Measurements from ENCODE around the gene GLB1L3. TPM values are rescaled to one million over a fixed set of nuclear protein-coding genes. Genes with fewer than 3 reads are reported as not detected.

GLB1L3 gene
- total and polyA plus RNA-seq, 2 of the 4 experiments (the other 2 are of a cell fraction): not detected

DNA sequence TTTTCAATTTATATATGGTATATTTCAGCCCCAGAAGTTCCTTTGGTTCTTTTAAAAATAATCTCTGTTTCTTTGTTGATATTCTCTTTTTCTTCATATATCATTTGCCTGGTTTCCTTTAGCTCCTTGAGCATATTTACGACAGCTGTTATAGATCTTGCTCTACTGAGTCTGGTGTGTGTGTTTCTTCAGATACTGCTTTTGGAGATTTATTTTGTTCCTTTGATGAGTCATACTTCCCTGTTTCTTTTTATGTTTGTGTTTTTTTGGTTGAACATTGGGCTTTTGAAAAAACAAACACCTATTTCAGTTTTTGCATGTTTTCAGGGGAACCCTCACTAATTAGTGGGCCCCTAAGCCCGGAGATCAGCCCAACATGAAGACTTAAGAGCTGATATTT lies 79.0 kb downstream of the GLB1L3 start:
- Histone ChIP-seq H3K36me3 (ENCODE audit: control insufficient read depth, insufficient read depth, low read length) (no peaks in the 10 kb centered on the region), H3K27ac (ENCODE audit: insufficient read depth, low read length) (no peak overlapping the region), H3K23ac (ENCODE audit: low read depth, low read length) (no peak overlapping the region), H3K9ac (ENCODE audit: low read depth, low read length) (no peak overlapping the region), H4K8ac (ENCODE audit: low read depth in 2 of 2, low read length in 2 of 2) (no peak overlapping the region), H3K56ac (ENCODE audit: extremely low read depth, insufficient read depth, low read length) (no peak overlapping the region), H3K79me1 (ENCODE audit: low read depth in 1 of 2, low read length in 2 of 2) (no peaks in the 10 kb centered on the region), H3K4me1 (ENCODE audit: control insufficient read depth, insufficient read depth, low read length) (no peaks in the 10 kb centered on the region), H2AK5ac (ENCODE audit: low read depth, low read length) (no peak overlapping the region), H2BK15ac (ENCODE audit: low read depth, low read length) (no peak overlapping the region), H4K20me1 (ENCODE audit: insufficient read depth, low read length) (no peaks in the 10 kb centered on the region), H4K5ac (ENCODE audit: low read depth, low read length) (no peak overlapping the region), H2AK9ac (replicated peaks; ENCODE audit: low read depth, low read length, poor library complexity) (no peak overlapping the region), H2BK120ac (ENCODE audit: low read depth, low read length) (no peak overlapping the region), H3K18ac (ENCODE audit: low read depth, low read length) (no peak overlapping the region), H3K27me3 (ENCODE audit: control insufficient read depth, insufficient read depth, low read length) (no peaks in the 10 kb centered on the region), H3K9me1 (ENCODE audit: insufficient read depth, low read length) (no peaks in the 10 kb centered on the region), H3K9me3 (ENCODE audit: control insufficient read depth, insufficient read depth, low read length) (peaks cover 7% of the 10 kb centered on the region; the same call in 1 of the 2 replicates), H2BK20ac (ENCODE audit: low read depth, low read length) (no peak overlapping the region), H2AFZ (replicated peaks; ENCODE audit: low read length, poor library complexity) (no peak overlapping the region), H4K91ac (ENCODE audit: insufficient read depth, low read depth, low read length) (no peak overlapping the region), H3K4me2 (ENCODE audit: low read depth, low read length) (no peak overlapping the region), H3K4ac (ENCODE audit: low read depth, low read length) (no peak overlapping the region), H3K4me3 (ENCODE audit: insufficient read depth, low read depth, low read length) (no peak overlapping the region), H2BK5ac (ENCODE audit: low read depth, low read length, poor library complexity, severe bottlenecking) (no peak overlapping the region), H3K14ac (replicated peaks; ENCODE audit: low read depth, low read length) (no peak overlapping the region)
- intact Hi-C loops (cut with micrococcal nuclease): no loop called here
- dilution Hi-C loops (cut with HindIII; ENCODE audit: low sequenced_read_pairs, unreplicated experiment): no loop called here
- no CpG with 5 or more reads among the region's 2 CpGs for WGBS, 2 experiments (ENCODE audit: extremely low coverage in 2 of 2, insufficient read length in 1 of 2)
- ChIA-PET CTCF (no interaction called here), POLR2A (ENCODE audit: unreplicated experiment) (no interaction called here)
- in situ Hi-C loops (cut with MboI; ENCODE audit: low sequenced_read_pairs): no loop called here
- no peak for ATAC-seq (ENCODE audit: low read depth)
- BruUV-seq (replicated peaks): no TSS peak
- no peak for DNase-seq
- TF ChIP-seq CHD1 (IDR thresholded peaks at IDR 0.05; ENCODE audit: low read depth, low read length) (no peak), CEBPB (IDR thresholded peaks at IDR 0.05; ENCODE audit: low read depth, low read length) (no peak), MXI1 (IDR thresholded peaks at IDR 0.05; ENCODE audit: borderline replicate concordance, low read depth, low read length) (no peak), RFX5 (IDR thresholded peaks at IDR 0.05; ENCODE audit: low read depth, low read length) (no peak), SMC3 (IDR thresholded peaks at IDR 0.05; ENCODE audit: low read depth, low read length) (no peak), POLR2A (IDR thresholded peaks at IDR 0.05; ENCODE audit: low read depth, low read length) (no peak), MAFK (IDR thresholded peaks at IDR 0.05; ENCODE audit: low read depth, low read length) (no peak), MAZ (IDR thresholded peaks at IDR 0.05; ENCODE audit: borderline replicate concordance, low read depth, low read length) (no peak), NFE2L2 (IDR thresholded peaks at IDR 0.05; ENCODE audit: low read depth, low read length) (no peak), FOS (IDR thresholded peaks at IDR 0.05; ENCODE audit: low read depth, low read length) (no peak), RCOR1 (IDR thresholded peaks at IDR 0.05; ENCODE audit: insufficient replicate concordance, low read length) (no peak), BHLHE40 (IDR thresholded peaks at IDR 0.05; ENCODE audit: low read depth, low read length) (no peak), RAD21 (IDR thresholded peaks at IDR 0.05; ENCODE audit: low read length) (no peak)
- TF ChIP-seq, protein P1, sequence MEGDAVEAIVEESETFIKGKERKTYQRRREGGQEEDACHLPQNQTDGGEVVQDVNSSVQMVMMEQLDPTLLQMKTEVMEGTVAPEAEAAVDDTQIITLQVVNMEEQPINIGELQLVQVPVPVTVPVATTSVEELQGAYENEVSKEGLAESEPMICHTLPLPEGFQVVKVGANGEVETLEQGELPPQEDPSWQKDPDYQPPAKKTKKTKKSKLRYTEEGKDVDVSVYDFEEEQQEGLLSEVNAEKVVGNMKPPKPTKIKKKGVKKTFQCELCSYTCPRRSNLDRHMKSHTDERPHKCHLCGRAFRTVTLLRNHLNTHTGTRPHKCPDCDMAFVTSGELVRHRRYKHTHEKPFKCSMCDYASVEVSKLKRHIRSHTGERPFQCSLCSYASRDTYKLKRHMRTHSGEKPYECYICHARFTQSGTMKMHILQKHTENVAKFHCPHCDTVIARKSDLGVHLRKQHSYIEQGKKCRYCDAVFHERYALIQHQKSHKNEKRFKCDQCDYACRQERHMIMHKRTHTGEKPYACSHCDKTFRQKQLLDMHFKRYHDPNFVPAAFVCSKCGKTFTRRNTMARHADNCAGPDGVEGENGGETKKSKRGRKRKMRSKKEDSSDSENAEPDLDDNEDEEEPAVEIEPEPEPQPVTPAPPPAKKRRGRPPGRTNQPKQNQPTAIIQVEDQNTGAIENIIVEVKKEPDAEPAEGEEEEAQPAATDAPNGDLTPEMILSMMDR (conservative IDR thresholded peaks at IDR 0.05; ENCODE audit: low read depth, low read length): no peak
- TF ChIP-seq, protein P2, sequence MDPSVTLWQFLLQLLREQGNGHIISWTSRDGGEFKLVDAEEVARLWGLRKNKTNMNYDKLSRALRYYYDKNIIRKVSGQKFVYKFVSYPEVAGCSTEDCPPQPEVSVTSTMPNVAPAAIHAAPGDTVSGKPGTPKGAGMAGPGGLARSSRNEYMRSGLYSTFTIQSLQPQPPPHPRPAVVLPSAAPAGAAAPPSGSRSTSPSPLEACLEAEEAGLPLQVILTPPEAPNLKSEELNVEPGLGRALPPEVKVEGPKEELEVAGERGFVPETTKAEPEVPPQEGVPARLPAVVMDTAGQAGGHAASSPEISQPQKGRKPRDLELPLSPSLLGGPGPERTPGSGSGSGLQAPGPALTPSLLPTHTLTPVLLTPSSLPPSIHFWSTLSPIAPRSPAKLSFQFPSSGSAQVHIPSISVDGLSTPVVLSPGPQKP (IDR thresholded peaks at IDR 0.05; ENCODE audit: borderline replicate concordance, low read depth, low read length): no peak
- TF ChIP-seq, protein P3, sequence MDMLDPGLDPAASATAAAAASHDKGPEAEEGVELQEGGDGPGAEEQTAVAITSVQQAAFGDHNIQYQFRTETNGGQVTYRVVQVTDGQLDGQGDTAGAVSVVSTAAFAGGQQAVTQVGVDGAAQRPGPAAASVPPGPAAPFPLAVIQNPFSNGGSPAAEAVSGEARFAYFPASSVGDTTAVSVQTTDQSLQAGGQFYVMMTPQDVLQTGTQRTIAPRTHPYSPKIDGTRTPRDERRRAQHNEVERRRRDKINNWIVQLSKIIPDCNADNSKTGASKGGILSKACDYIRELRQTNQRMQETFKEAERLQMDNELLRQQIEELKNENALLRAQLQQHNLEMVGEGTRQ (IDR thresholded peaks at IDR 0.05; ENCODE audit: low read depth, low read length): no peak

All from IMR-90 (cell line).